Medulla oblongata (tissue), 1 donor: ENCODE data around the gene SFMBT2.

Experiments
- DNase-seq: peaks from one replicate; pipeline ENCODE4 v3.0.0-alpha.2; 2015; ENCODE audit errors: extremely low spot score

SFMBT2 gene

DNA sequence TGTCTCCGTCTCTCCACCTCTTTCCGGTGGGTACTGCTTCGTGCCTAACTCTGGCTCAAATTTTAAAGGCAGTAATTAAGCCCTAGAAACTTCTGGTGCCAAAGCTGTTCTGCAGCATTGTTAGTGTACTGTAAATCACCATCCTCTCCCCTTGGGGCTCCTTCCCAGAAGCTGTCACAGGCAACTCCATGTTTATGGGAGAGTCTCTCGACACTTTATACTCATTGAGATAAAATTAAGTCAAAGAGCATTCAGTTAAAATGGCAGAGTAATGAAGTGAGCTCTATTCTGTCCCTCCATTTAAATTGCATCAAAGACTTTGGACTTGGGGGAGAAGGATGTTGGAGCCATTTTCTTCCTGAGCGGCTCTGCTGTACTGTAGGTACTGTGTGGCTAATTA is 274.8 kb downstream of the SFMBT2 start:
- DNase-seq: no peak

DNA sequence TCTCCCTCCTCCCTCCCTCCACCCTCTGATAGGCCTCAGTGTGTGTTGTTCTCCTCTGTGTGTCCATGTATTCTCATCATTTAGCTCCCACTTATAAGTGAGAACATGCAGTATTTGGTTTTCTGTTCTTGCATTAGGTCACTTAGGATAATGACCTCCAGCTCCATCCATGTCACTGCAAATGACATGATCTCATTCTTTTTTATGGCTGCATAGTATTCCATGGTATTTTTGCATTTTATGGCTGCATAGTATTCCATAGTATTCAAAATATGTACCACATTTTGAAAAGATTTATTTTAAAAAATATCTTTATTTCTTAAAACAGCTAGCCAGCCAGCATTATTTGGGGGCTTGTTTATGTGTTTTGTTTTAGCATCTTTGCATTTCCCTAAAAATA is 275.6 kb downstream of the SFMBT2 start:
- no peak for DNase-seq

DNA sequence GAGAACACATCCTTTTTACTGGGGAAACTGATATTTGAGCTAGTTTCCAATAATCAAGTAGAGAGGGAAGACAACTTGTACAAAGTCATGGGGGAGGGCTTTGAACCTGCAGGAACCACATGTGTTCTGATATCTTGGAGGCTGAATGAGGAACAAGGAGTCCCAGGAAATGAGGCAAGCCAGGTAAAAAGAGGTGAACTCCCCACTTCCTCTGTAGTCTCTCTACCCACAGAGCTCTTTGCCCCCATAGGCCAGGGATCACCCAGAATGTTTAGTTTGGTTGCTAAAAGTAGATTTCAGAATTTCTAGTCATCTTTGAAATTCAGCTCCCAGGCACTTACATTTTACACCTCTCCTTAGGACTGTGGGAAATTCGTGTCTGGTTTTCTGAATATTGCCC is 276.4 kb downstream of the SFMBT2 start:
- no peak for DNase-seq

DNA sequence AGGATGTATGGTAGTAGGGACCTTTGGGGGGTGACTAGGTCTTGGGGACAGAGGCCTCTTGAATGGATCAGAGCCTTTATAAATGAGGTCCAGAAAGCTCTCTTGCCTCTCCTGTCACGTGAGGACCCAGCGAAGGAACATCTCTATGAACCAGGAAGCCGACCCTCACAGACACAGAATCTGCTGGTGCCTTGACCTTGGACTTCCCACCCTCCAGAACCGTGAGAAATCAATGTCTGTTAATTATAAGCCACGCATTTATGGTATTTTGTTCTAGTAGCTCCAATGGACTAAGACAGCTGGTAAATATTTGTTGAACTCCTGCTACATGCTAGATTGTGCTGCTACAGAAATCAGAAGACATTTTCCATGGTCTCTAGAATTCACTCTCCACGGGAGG is 276.9 kb downstream of the SFMBT2 start:
- DNase-seq: no peak

DNA sequence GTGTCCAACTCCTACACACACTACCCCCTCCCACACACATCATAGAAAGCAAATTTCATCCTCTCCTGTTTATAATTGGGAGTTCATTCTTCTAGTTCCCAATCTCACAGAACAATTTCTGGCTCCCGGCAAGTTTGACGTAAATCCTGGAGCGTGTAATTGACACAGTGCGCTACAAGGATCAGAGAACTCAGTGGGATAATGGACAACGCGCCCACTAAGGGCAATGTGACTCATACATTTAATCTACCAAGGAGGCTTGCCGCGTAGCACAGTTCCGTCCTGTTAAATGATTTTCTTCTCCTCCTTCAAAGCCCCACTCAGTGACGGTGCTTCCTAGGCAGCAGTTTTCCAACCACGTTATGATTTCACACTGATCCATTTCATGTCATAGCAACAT is 277.6 kb downstream of the SFMBT2 start:
- DNase-seq: no peak

DNA sequence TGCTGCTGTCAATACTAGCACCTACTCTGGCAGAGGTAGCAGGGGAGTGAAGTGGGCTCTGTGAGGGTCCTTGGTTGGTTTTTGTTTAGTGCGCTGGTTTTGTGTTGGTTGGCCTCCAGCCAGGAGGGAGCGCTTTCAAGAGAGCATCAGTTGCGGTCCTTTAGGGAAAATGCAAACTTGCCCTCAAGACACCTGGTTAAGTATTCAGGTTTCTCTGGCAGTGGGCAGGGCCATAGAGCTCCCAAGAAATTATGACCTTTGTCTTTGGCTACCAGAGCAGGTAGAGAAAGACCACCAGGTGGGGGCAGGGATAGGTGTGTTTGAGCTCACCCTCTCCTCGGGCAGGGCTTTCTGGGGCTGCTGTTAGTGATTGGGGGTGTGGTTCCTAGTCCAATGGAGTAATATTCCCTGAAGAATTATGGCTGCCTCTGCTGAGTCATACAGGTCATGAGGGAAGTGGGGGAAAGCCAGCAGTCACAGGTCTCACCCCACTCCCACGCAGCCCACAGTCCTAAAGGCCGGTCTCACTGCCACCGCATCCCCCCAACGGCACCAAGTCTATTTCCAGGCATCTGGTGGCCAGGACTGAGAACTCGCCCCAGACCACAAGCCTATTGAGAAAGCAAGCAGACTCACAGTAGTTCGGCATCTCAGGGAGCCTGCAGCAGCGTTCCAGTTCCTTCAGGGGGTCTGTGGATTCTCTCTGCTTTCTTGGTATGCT is 280.5 kb downstream of the SFMBT2 start:
- DNase-seq: no peak

DNA sequence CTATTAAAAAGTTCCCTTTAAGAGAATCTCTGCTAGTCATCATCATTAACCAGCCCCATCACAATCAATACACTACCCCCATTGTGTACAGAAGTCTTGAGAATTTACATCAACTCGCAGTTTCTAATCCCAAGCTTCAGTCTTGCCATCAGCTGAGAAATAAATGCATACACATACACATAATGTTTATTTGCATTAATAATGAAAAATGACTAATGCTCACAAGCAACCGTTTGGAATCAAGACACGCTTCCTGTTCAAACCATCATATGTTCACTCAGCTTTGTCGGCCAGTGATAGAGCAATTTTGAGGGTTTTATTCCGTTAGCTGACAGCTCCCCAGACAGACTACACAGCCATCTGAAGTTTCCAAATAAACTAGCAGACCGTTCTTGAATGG is 287.1 kb downstream of the SFMBT2 start:
- DNase-seq: no peak

DNA sequence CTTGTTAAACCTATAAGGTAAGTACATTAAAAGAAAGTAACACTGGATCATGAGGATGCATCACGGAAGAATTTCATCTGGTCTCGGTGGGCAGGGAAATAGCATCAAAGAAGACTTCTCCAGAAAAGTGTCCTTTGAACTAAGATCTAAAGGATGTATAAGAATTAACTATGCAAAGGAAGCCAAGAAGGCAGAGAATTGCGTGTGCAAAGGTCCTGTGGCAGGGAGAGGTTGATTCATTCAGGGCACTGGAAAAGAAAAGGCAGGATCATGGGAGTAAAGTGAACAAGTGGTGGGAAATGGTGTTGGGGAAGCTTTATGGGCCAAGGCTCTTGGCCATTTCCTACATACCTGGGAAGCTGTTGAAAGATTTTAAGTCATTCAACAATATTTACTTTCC is 288.3 kb downstream of the SFMBT2 start:
- DNase-seq: no peak

DNA sequence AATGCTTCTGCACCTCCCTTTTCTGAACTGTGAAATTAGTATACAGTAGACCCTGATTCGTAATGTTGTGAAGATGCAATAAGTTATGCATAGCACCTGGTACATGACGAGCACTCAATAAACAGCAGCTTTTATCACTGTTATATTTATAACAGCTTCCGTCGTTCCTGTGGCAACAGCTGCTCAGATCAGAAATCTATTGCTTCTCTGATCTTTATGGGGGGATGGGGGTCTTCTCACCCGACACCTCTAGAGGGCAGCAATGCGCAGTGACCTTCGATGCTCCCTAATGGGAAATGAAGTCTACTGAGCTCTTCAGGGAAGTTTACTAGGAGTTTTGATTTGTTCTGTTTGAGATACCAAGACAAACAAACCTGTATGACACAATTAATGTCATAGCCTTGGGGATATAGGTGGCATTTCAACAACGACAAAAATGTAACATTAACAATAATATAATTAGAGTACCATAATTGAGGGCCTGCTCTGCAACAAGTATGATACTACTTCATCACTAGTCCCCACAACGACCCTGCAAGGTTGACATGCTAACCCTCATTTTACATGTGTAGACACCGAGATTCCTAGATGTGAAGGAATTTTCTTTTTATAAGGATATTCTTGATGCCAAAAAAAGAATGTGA is 289.6 kb downstream of the SFMBT2 start:
- DNase-seq: peak; percentile 84

DNA sequence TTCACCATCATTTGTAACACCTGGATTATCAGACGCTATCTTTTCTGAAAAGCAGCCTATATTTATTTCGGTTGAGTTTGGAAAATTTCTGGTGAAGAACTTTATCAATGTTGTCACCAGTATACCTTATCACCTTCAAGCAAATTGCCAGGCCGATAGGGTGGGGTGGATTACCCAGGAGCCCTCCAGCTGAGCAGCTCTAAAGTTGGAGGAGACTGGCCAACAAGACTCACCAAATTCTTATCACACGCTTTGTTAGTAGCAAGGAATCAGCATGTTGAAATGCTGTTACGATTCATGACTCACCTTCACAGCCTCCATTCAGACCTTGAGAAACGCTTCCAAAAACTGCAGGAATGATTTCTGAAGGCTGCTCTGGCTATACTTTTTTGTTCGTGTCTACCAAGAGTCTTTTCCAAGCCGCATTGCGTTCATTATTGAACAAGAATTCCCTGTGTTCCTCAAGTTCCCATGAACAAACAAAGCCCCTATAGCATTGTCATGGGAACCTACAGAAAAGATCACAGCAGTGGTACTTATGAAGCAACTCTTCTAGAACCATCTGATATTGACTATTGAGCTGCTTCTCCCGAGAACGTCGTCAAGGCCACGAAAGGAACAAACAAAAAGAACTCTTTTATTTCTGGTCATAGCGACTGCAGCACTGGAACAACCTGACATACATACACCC is 291.4 kb downstream of the SFMBT2 start:
- no peak for DNase-seq

DNA sequence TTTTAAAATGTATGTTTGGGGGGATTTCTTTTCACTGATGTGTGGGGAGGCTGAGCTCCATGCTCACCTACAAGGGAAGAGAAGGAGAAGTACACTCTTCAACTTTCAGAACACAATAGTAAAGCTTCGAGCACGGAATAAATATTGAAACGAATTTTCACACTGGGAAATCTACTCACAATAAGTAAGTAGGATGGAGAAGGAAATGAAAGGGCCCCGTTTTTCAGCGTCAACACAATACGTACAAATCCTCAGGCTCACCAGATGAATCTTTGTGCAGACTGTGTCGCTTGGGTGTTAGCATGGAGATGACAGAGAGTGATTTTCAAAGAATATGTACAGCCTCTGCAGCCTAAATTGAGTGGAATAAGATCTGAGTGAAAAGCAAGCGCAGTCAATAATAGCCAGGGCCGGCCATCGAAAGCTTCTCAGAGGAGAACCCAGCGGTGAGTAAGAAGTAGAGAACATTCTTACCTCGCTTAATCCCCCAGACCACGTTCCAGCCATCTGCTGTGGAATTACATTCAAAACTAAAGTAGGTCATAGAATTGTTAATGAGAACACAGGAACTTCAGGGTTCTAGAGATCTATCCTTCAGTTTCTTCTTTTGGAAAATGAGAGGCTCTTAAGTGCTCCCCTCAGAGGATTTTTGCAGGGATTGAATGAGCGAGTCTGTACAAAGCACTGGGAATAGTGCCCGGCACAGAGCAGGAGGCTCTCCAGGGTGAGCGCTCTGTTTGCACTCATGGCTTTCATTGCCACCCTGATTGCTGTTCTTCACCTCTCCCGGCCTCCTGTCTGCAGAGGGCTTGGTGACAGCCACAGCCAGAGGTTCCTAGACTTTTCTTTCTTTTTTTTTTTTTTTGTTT is 292.8 kb downstream of the SFMBT2 start:
- DNase-seq: peak; percentile 78

DNA sequence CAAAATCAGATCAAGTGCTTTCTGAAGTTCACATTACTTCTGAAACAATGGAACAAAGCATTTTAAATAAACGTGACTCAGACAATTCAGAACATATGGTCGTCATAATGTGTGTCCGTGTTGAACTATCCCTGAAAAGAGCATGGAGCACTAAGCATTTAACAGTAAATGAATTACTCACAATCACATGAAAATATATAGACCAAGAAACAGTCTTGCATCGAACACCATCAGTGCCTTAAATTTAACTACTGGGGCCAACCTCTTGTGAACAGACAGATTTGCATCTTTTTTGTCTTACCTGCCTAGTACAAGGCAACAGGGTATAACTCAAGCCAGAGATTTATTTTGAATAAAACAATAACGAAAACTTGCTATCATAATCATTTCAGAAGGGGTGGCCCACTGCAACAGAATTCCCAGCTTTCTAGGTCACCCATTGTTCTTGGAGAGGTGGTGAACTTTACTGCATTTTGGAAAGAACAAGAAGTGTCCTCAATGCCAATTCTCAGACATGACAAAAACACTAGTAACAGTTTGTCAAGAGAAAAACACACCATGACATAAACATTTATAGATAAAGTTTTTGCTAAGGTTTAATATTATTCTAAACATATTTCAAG is 293.5 kb downstream of the SFMBT2 start:
- DNase-seq: peak; percentile 30

DNA sequence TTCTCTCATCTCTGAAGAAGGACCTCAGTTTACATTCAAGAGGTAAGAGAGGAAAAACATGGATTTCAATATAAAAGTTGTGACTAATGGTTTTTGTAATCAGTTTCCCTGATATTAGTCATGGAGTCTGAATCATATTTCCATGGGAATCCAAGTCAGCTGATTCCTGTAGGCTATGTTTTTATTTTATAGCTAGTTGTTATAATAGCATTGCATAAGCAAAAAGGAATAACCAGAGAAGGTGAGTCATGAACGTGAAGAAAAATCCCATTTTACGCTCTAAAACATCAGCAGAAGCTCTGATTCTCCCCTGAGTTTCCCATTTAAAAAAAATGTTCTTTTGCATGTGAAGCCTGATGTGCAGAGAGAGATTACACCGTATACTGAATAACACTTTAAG is 299.3 kb downstream of the SFMBT2 start:
- DNase-seq: no peak

DNA sequence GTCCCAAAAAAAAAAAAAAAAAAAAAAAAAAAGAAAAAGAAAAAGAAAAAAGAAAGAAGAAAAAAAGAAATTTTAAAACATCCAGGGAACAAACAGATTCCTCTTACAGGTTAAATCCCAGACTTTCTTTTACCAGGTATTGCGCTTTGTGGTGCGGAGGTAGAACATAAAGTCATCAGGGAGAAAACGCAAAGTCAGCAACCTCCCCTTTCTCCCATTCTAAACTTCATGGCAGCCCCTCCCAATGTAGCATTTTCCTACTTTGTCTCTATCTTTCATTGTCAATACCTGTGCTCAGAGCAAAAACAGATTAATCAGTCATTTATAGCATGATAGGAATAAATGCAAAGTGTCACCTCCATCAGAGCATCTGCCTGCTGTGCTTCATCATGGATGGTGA is 299.7 kb downstream of the SFMBT2 start:
- no peak for DNase-seq
